A549 treated with RU486 at 1 μM for 4 hours (cell line): Measurements from ENCODE around the gene CAB39. TPM values are rescaled to one million over a fixed set of nuclear protein-coding genes. Genes with fewer than 3 reads are reported as not detected.

Experiments used
- total RNA-seq: library from RNA; stranded (reverse); fragments of 200-300 nt; extraction: Qiagen RNA extraction; gene quantifications from 5 replicates; pipeline ENCODE4 v1.2.3, GENCODE V29; 2022; ENCODE audit warnings: low read depth

The CAB39 gene
- total RNA-seq, result 26.7 to 57.6 TPM (median 56.1 TPM) in 5 replicates

GRCh38 chr2:230712443-230713330 lies at the start of gene CAB39:
TSS of gene CAB39 (plus strand) at chr2:230712842. CDS start at chr2:230760002, 47,160 bp downstream.

GRCh38 chr2:230864605-230865306 lies 152.1 kb downstream of the CAB39 start, which contains the start of gene ITM2C:
TSS of gene ITM2C (plus strand) at chr2:230864942. CDS start at chr2:230865026, 84 bp downstream.

Other genes with a start within 250 kb of the CAB39 start
- 65.1 to 81.6 TPM (median 78.0 TPM) in 5 replicates for gene ITM2C, start 152.1 kb downstream of the CAB39 start, total RNA-seq
- not detected in 5 replicates for gene GPR55, start 212.4 kb downstream of the CAB39 start, total RNA-seq